OCI-M2 (cell line): Measurements from ENCODE around the gene FUNDC2.

Experiments used
- DNase-seq: peaks from one replicate; lab custom pipeline; 2025; ENCODE audit not compliant: unreplicated experiment; lab: John Stamatoyannopoulos, UW

Gene FUNDC2

GRCh38 chrX:155023907-155024833 lies 2.5 kb upstream of the FUNDC2 start:
- no peak for DNase-seq

GRCh38 chrX:155026420-155026726 lies 271 bp upstream of the FUNDC2 start:
- no peak for DNase-seq

- no peak for DNase-seq
Measured at GRCh38 chrX:155027509-155028066, 944 bp downstream of the FUNDC2 start.

- no peak for DNase-seq
Measured at GRCh38 chrX:155028129-155028528, 1.5 kb downstream of the FUNDC2 start.

- no peak for DNase-seq
Measured at GRCh38 chrX:155028877-155029291, 2.2 kb downstream of the FUNDC2 start.

- DNase-seq = no peak
Measured at GRCh38 chrX:155031657-155032056, 5.0 kb downstream of the FUNDC2 start.

- no peak for DNase-seq
Measured at GRCh38 chrX:155035688-155036087, 9.0 kb downstream of the FUNDC2 start.

- DNase-seq = no peak
Measured at GRCh38 chrX:155046129-155046810, 19.6 kb downstream of the FUNDC2 start.

- no peak for DNase-seq
Measured at GRCh38 chrX:155046811-155047528, 20.3 kb downstream of the FUNDC2 start.

- DNase-seq = no peak
Measured at GRCh38 chrX:155048977-155049619, 22.5 kb downstream of the FUNDC2 start.

GRCh38 chrX:155052738-155053498 lies 26.3 kb downstream of the FUNDC2 start:
- no peak for DNase-seq

GRCh38 chrX:155053656-155054055 lies 27.0 kb downstream of the FUNDC2 start:
- no peak for DNase-seq

GRCh38 chrX:155054255-155054654 lies 27.6 kb downstream of the FUNDC2 start:
- DNase-seq = no peak

GRCh38 chrX:155055494-155055893 lies 28.9 kb downstream of the FUNDC2 start:
- no peak for DNase-seq

GRCh38 chrX:155056471-155056870 lies 29.8 kb downstream of the FUNDC2 start:
- DNase-seq = no peak

GRCh38 chrX:155056877-155057792 lies 30.5 kb downstream of the FUNDC2 start:
- DNase-seq = no peak

GRCh38 chrX:155061760-155062159 lies 35.1 kb downstream of the FUNDC2 start:
- no peak for DNase-seq

- DNase-seq = no peak
Measured at GRCh38 chrX:155065035-155065734, 38.5 kb downstream of the FUNDC2 start.

GRCh38 chrX:155068165-155068564 lies 41.5 kb downstream of the FUNDC2 start:
- no peak for DNase-seq
